K562 (cell line): Measurements from ENCODE around the gene HUNK. TPM values are rescaled to one million over a fixed set of nuclear protein-coding genes. Genes with fewer than 3 reads are reported as not detected.

Source experiments
- ARHGAP35 ChIP-seq: fragments of 450-650 bp; IDR thresholded peaks from 2 replicates; pipeline ENCODE4 v1.6.1; 2018; ENCODE audit not compliant: partially characterized antibody
- ETV5 ChIP-seq: sonication (generic); formaldehyde crosslinking; IDR thresholded peaks from 2 replicates; pipeline ENCODE4 v1.4.0; 2020; ENCODE audit warnings: low read depth, mild to moderate bottlenecking, missing genetic modification reagents
- GTF2F1 ChIP-seq: IDR thresholded peaks from 2 replicates; pipeline ENCODE4 v1.6.1; 2011; ENCODE audit warnings: low read depth, low read length, improper control_type of control experiment
- HDGF ChIP-seq: fragments of 450-650 bp; IDR thresholded peaks from 2 replicates; pipeline ENCODE4 v1.6.1; 2016
- JUN ChIP-seq, 2 experiments: sonication (generic) in 1 of 2; formaldehyde crosslinking in 1 of 2; IDR thresholded peaks; 2 replicates each; pipeline versions ENCODE4 v1.6.1 to v1.8.0; 2012 to 2022; ENCODE audit warnings: borderline replicate concordance in 2 of 2, mild to moderate bottlenecking in 2 of 2, improper control_type of control experiment in 1 of 2, low read depth in 1 of 2, low read length in 1 of 2, missing genetic modification reagents in 1 of 2
- MYC ChIP-seq, 2 experiments: fragments of 250-450 bp in 1 of 2; sonication (Bioruptor Pico) in 1 of 2; IDR thresholded peaks; 2 replicates each; pipeline versions ENCODE4 v1.5.1 to v1.6.1; 2012 to 2021; ENCODE audit warnings: low read depth in 2 of 2, borderline replicate concordance in 1 of 2, improper control_type of control experiment in 1 of 2, low read length in 1 of 2, mild to moderate bottlenecking in 1 of 2, moderate library complexity in 1 of 2
- PHF8 ChIP-seq: fragments of 200-600 bp; sonication (generic); IDR thresholded peaks from 2 replicates; pipeline ENCODE4 v1.6.1; 2012; ENCODE audit warnings: mixed run types, mild to moderate bottlenecking, inconsistent platforms, low read length, moderate library complexity, borderline replicate concordance
- PML ChIP-seq: IDR thresholded peaks from 2 replicates; pipeline ENCODE4 v1.6.1; 2012; ENCODE audit warnings: low read length, inconsistent platforms
- STAT5A ChIP-seq: IDR thresholded peaks from 2 replicates; pipeline ENCODE4 v1.6.1; 2012; ENCODE audit warnings: low read length, inconsistent platforms, borderline replicate concordance
- ZFX ChIP-seq: sonication (generic); formaldehyde crosslinking; IDR thresholded peaks from 2 replicates; pipeline ENCODE4 v1.8.0; 2022; ENCODE audit warnings: mild to moderate bottlenecking, missing genetic modification reagents, moderate library complexity
- ZZZ3 ChIP-seq: fragments of 450-650 bp; IDR thresholded peaks from 2 replicates; pipeline ENCODE4 v1.6.1; 2016; ENCODE audit warnings: antibody characterized with exemption, mild to moderate bottlenecking, moderate library complexity
- polyA plus RNA-seq, 8 experiments: library from polyadenylated mRNA; depleted of rRNA in 4 of 8; stranded (reverse) in 5 of 8; unstranded in 3 of 8; fragments of >200 nt; fragmentation: Nextera tagmentation in 2 of 8; fragmentation: Illumina TruSeq in 1 of 8; extraction: Ambion mirVana in 2 of 8; extraction: Trizol in 1 of 8; gene quantifications; 2 replicates each; pipeline versions ENCODE4 v1.2.1 to v1.2.3, GENCODE V29; 2011 to 2014; ENCODE audit warnings: inconsistent platforms in 1 of 8, missing spikeins in 1 of 8
- total RNA-seq, 7 experiments: library from RNA; depleted of rRNA in 6 of 7; stranded (reverse); fragments of >200 nt in 6 of 7; fragmentation: Illumina TruSeq in 2 of 7; extraction: Trizol in 2 of 7; gene quantifications; 2 replicates each; pipeline versions ENCODE4 v1.2.1 to v1.2.3, GENCODE V29; 2011 to 2021; ENCODE audit warnings: low replicate concordance in 1 of 7
- TF ChIP-seq, protein P1 (sequence below), 2 experiments: fragments of 450-650 bp; IDR thresholded peaks; 2 replicates each; pipeline ENCODE4 v1.6.1; 2016; ENCODE audit warnings: mild to moderate bottlenecking in 2 of 2, borderline replicate concordance in 1 of 2, low read depth in 1 of 2, moderate library complexity in 1 of 2
- TF ChIP-seq, protein P2 (sequence below): fragments of 250-450 bp; sonication (Bioruptor Pico); IDR thresholded peaks from 2 replicates; pipeline ENCODE4 v1.4.0; 2020; ENCODE audit warnings: mild to moderate bottlenecking
- TF ChIP-seq, protein P3 (sequence below): IDR thresholded peaks from 3 replicates; pipeline ENCODE4 v1.6.1; 2011; ENCODE audit warnings: borderline replicate concordance, mild to moderate bottlenecking; ENCODE audit not compliant: insufficient read length, insufficient read depth

Gene HUNK
- total and polyA plus RNA-seq, 9 of the 15 experiments (the other 6 are each of a cell fraction or from before 2014, with no cell fraction given) = not detected

GRCh38 chr21:31905503-31906451, 33.0 kb downstream of the HUNK start (continued):
- TF ChIP-seq, protein P1, sequence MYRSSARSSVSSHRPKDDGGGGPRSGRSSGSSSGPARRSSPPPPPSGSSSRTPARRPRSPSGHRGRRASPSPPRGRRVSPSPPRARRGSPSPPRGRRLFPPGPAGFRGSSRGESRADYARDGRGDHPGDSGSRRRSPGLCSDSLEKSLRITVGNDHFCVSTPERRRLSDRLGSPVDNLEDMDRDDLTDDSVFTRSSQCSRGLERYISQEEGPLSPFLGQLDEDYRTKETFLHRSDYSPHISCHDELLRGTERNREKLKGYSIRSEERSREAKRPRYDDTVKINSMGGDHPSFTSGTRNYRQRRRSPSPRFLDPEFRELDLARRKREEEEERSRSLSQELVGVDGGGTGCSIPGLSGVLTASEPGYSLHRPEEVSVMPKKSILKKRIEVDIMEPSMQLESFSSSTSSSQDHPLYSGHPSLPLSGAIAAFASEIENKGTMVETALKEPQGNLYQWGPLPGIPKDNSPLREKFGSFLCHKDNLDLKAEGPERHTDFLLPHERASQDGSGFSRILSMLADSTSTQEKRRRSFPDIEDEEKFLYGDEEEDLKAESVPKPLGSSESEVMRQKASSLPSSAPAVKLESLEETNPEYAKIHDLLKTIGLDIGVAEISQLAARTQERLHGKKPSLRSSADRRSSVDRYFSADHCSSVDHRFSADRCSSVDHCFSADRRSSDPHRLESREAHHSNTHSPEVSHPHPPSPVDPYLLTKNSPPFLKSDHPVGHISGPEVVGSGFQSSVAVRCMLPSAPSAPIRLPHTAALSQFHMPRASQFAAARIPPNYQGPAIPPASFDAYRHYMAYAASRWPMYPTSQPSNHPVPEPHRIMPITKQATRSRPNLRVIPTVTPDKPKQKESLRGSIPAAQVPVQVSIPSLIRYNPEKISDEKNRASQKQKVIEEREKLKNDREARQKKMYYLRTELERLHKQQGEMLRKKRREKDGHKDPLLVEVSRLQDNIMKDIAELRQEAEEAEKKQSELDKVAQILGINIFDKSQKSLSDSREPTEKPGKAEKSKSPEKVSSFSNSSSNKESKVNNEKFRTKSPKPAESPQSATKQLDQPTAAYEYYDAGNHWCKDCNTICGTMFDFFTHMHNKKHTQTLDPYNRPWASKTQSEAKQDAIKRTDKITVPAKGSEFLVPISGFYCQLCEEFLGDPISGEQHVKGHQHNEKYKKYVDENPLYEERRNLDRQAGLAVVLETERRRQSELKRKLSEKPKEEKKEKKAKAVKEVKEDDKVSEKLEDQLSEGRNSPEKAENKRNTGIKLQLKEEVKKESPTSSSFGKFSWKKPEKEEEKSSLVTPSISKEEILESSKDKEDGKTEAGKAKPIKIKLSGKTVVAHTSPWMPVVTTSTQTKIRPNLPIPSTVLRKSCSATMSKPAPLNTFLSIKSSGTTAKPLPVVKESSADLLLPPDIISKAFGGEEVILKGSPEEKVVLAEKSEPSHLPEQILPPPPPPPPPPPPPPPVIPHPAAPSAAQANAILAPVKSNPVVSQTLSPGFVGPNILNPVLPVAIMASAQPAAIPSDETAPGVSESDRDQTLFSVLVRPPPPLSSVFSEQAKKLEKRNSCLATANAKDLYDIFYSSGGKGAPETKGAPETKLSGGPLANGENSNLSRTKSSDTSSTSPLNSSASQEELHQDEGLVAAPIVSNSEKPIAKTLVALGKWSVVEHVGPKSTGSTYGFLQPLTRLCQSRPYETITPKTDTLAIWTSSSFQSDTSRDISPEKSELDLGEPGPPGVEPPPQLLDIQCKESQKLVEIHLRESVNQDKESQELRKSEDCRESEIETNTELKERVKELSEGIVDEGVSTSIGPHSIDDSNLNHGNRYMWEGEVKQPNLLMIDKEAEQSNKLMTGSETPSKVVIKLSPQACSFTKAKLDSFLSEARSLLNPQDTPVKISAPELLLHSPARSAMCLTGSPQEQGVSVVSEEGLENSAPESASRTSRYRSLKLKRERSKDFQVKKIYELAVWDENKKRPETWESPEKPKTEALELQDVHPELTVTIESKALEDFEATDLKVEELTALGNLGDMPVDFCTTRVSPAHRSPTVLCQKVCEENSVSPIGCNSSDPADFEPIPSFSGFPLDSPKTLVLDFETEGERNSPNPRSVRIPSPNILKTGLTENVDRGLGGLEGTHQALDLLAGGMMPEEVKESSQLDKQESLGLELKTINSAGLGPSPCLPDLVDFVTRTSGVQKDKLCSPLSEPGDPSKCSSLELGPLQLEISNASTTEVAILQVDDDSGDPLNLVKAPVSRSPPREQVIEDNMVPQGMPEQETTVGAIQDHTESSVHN (IDR thresholded peaks at IDR 0.05; ENCODE audit: borderline replicate concordance in 1 of 2, low read depth in 1 of 2) = no peak
- TF ChIP-seq PHF8 = no peak
- TF ChIP-seq, protein P2, sequence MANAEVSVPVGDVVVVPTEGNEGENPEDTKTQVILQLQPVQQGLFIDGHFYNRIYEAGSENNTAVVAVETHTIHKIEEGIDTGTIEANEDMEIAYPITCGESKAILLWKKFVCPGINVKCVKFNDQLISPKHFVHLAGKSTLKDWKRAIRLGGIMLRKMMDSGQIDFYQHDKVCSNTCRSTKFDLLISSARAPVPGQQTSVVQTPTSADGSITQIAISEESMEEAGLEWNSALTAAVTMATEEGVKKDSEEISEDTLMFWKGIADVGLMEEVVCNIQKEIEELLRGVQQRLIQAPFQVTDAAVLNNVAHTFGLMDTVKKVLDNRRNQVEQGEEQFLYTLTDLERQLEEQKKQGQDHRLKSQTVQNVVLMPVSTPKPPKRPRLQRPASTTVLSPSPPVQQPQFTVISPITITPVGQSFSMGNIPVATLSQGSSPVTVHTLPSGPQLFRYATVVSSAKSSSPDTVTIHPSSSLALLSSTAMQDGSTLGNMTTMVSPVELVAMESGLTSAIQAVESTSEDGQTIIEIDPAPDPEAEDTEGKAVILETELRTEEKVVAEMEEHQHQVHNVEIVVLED = no peak
- TF ChIP-seq MYC (IDR thresholded peaks at IDR 0.05; ENCODE audit: low read depth, low read length) = no peak
- no peak for TF ChIP-seq MYC (CRISPR knock-in tag; IDR thresholded peaks at IDR 0.05; ENCODE audit: borderline replicate concordance, low read depth)
- TF ChIP-seq, protein P3, sequence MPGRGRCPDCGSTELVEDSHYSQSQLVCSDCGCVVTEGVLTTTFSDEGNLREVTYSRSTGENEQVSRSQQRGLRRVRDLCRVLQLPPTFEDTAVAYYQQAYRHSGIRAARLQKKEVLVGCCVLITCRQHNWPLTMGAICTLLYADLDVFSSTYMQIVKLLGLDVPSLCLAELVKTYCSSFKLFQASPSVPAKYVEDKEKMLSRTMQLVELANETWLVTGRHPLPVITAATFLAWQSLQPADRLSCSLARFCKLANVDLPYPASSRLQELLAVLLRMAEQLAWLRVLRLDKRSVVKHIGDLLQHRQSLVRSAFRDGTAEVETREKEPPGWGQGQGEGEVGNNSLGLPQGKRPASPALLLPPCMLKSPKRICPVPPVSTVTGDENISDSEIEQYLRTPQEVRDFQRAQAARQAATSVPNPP = no peak
- no peak for TF ChIP-seq ARHGAP35
- no peak for TF ChIP-seq ZZZ3
- no peak for TF ChIP-seq HDGF
- TF ChIP-seq ZFX = no peak
- no peak for TF ChIP-seq ETV5 (CRISPR knock-in tag)
- TF ChIP-seq PML = no peak
- TF ChIP-seq JUN (IDR thresholded peaks at IDR 0.05; ENCODE audit: borderline replicate concordance, low read depth, low read length) = no peak
- no peak for TF ChIP-seq JUN (CRISPR knock-in tag; IDR thresholded peaks at IDR 0.05; ENCODE audit: borderline replicate concordance)
- no peak for TF ChIP-seq STAT5A
- no peak for TF ChIP-seq GTF2F1
